COLO829 (cell line): ENCODE results near the gene PLCB4.

Experiments
- DNase-seq: peaks from one replicate; pipeline ENCODE4 v3.0.0; 2012; ENCODE audit warnings: low spot score

Gene PLCB4

GRCh38 chr20:9402546-9402945 lies 333.7 kb downstream of the PLCB4 start:
- no peak for DNase-seq

GRCh38 chr20:9403448-9403847 lies 334.6 kb downstream of the PLCB4 start:
- no peak for DNase-seq

- DNase-seq, result peak; percentile 75
Observed at GRCh38 chr20:9407805-9408421, 339.0 kb downstream of the PLCB4 start.

GRCh38 chr20:9408422-9409300 lies 339.8 kb downstream of the PLCB4 start:
- no peak for DNase-seq

GRCh38 chr20:9409352-9409751 lies 340.5 kb downstream of the PLCB4 start:
- DNase-seq, result peak; percentile 8

GRCh38 chr20:9409981-9410380 lies 341.1 kb downstream of the PLCB4 start:
- peak; percentile 21 for DNase-seq

- no peak for DNase-seq
Observed at GRCh38 chr20:9411833-9412232, 342.9 kb downstream of the PLCB4 start.

GRCh38 chr20:9412309-9412708 lies 343.4 kb downstream of the PLCB4 start:
- DNase-seq, result no peak

- no peak for DNase-seq
Observed at GRCh38 chr20:9413001-9413400, 344.1 kb downstream of the PLCB4 start.

GRCh38 chr20:9415426-9415825 lies 346.5 kb downstream of the PLCB4 start:
- DNase-seq, result no peak

- no peak for DNase-seq
Observed at GRCh38 chr20:9416421-9416820, 347.5 kb downstream of the PLCB4 start.

- no peak for DNase-seq
Observed at GRCh38 chr20:9417665-9418064, 348.8 kb downstream of the PLCB4 start.

- DNase-seq, result no peak
Observed at GRCh38 chr20:9422321-9423057, 353.6 kb downstream of the PLCB4 start.

GRCh38 chr20:9424551-9424950 lies 355.7 kb downstream of the PLCB4 start:
- DNase-seq, result no peak

GRCh38 chr20:9427430-9428291 lies 358.8 kb downstream of the PLCB4 start:
- DNase-seq, result no peak

- DNase-seq, result no peak
Observed at GRCh38 chr20:9428292-9428607, 359.4 kb downstream of the PLCB4 start.

- no peak for DNase-seq
Observed at GRCh38 chr20:9439806-9440205, 370.9 kb downstream of the PLCB4 start.

- DNase-seq, result no peak
Observed at GRCh38 chr20:9440892-9441291, 372.0 kb downstream of the PLCB4 start.

GRCh38 chr20:9441948-9442347 lies 373.1 kb downstream of the PLCB4 start:
- DNase-seq, result no peak

GRCh38 chr20:9442858-9443257 lies 374.0 kb downstream of the PLCB4 start:
- no peak for DNase-seq

GRCh38 chr20:9444921-9445320 lies 376.0 kb downstream of the PLCB4 start:
- DNase-seq, result no peak

- DNase-seq, result no peak
Observed at GRCh38 chr20:9447182-9447581, 378.3 kb downstream of the PLCB4 start.
